ENCODE measurements around the gene GRK7. TPM values are rescaled to one million over a fixed set of nuclear protein-coding genes. Genes with fewer than 3 reads are reported as not detected.
"Not testable (repeated sequence)": the region's sequence is repeated elsewhere in the genome, so short reads cannot be mapped to it uniquely, and the experiment has no call there.

Gene GRK7
- total RNA-seq, 1 donor from 2014 or later, result 0.10 TPM

- H3K9me3 Mint-ChIP-seq (ENCODE audit: unreplicated experiment), result no peaks in the 10 kb centered on the region
- peak overlapping the region; percentile 99 for H3K27ac Mint-ChIP-seq (ENCODE audit: unreplicated experiment)
- no peak for TF ChIP-seq CTCF (IDR thresholded peaks at IDR 0.05; ENCODE audit: unreplicated experiment)
- DNase-seq (ENCODE audit: low spot score), result peak; percentile 76
- H3K4me1 Mint-ChIP-seq (ENCODE audit: unreplicated experiment), result peaks cover 66% of the 10 kb centered on the region
- H3K27me3 Mint-ChIP-seq (ENCODE audit: unreplicated experiment), result peaks cover 10% of the 10 kb centered on the region
- H3K4me3 Mint-ChIP-seq (ENCODE audit: unreplicated experiment), result peak overlapping the region; percentile 78
- peaks cover 7% of the 10 kb centered on the region for H3K36me3 Mint-ChIP-seq (ENCODE audit: low read depth, unreplicated experiment)
These were observed 33.9 kb downstream of the GRK7 start for GRCh38 chr3:141796889-141797781.

GRCh38 chr3:141797819-141798447, 34.7 kb downstream of the GRK7 start:
- Mint-ChIP-seq H3K27ac (ENCODE audit: unreplicated experiment) (peak overlapping the region; percentile 99), H3K36me3 (ENCODE audit: low read depth, unreplicated experiment) (peaks cover 7% of the 10 kb centered on the region), H3K4me1 (ENCODE audit: unreplicated experiment) (peaks cover 66% of the 10 kb centered on the region), H3K4me3 (ENCODE audit: unreplicated experiment) (peak overlapping the region; percentile 78), H3K9me3 (ENCODE audit: unreplicated experiment) (no peaks in the 10 kb centered on the region), H3K27me3 (ENCODE audit: unreplicated experiment) (peaks cover 10% of the 10 kb centered on the region)
- no peak for DNase-seq (ENCODE audit: low spot score)
- no peak for TF ChIP-seq CTCF (IDR thresholded peaks at IDR 0.05; ENCODE audit: unreplicated experiment)

GRCh38 chr3:141798448-141798845, 35.2 kb downstream of the GRK7 start:
- Mint-ChIP-seq H3K9me3 (ENCODE audit: unreplicated experiment) (no peaks in the 10 kb centered on the region), H3K27ac (ENCODE audit: unreplicated experiment) (peak overlapping the region; percentile 99), H3K27me3 (ENCODE audit: unreplicated experiment) (peaks cover 10% of the 10 kb centered on the region), H3K36me3 (ENCODE audit: low read depth, unreplicated experiment) (peaks cover 7% of the 10 kb centered on the region), H3K4me1 (ENCODE audit: unreplicated experiment) (peaks cover 66% of the 10 kb centered on the region), H3K4me3 (ENCODE audit: unreplicated experiment) (no peak overlapping the region)
- no peak for DNase-seq (ENCODE audit: low spot score)
- TF ChIP-seq CTCF (IDR thresholded peaks at IDR 0.05; ENCODE audit: unreplicated experiment), result no peak

GRCh38 chr3:141802316-141803077, 39.3 kb downstream of the GRK7 start:
- DNase-seq (ENCODE audit: low spot score), result no peak
- no peak overlapping the region for H3K27ac Mint-ChIP-seq (ENCODE audit: unreplicated experiment)
- no peaks in the 10 kb centered on the region for H3K9me3 Mint-ChIP-seq (ENCODE audit: unreplicated experiment)
- H3K27me3 Mint-ChIP-seq (ENCODE audit: unreplicated experiment), result no peaks in the 10 kb centered on the region
- H3K36me3 Mint-ChIP-seq (ENCODE audit: low read depth, unreplicated experiment), result peaks cover 7% of the 10 kb centered on the region
- H3K4me1 Mint-ChIP-seq (ENCODE audit: unreplicated experiment), result peaks cover 31% of the 10 kb centered on the region
- TF ChIP-seq CTCF (IDR thresholded peaks at IDR 0.05; ENCODE audit: unreplicated experiment), result no peak
- H3K4me3 Mint-ChIP-seq (ENCODE audit: unreplicated experiment), result no peak overlapping the region

GRCh38 chr3:141803538-141803937, 40.3 kb downstream of the GRK7 start:
- H3K9me3 Mint-ChIP-seq (ENCODE audit: unreplicated experiment); H3K36me3 Mint-ChIP-seq (ENCODE audit: low read depth, unreplicated experiment); DNase-seq (ENCODE audit: low spot score); H3K27me3 Mint-ChIP-seq (ENCODE audit: unreplicated experiment); H3K4me3 Mint-ChIP-seq (ENCODE audit: unreplicated experiment); H3K27ac Mint-ChIP-seq (ENCODE audit: unreplicated experiment): not testable (repeated sequence)
- peaks cover 21% of the 10 kb centered on the region for H3K4me1 Mint-ChIP-seq (ENCODE audit: unreplicated experiment)

Data from endothelial cell (in vitro differentiated cells).